Activated CD4-positive, alpha-beta memory T cell treated with anti-CD3 and anti-CD28 coated beads for 36 hours (primary cell): Measurements from ENCODE around the gene FAM174B. TPM values are rescaled to one million over a fixed set of nuclear protein-coding genes. Genes with fewer than 3 reads are reported as not detected.
A peak's percentile ranks its signal among the peaks of the same experiment; 100 is the strongest.

Source experiments
- CTCF ChIA-PET: fragments of 350-600 bp; sonication (Branson Sonifier 250); formaldehyde crosslinking; loops from one replicate; lab custom pipeline; 2021; ENCODE audit warnings: antibody characterized with exemption, inconsistent platforms; lab: Charles Lee
- POLR2A ChIA-PET: fragments of 350-600 bp; sonication (Branson Sonifier 250); formaldehyde crosslinking; loops from one replicate; lab custom pipeline; 2021; ENCODE audit warnings: antibody characterized with exemption; lab: Charles Lee
- DNase-seq: peaks from one replicate; pipeline ENCODE4 v3.0.0-alpha.2; 2020
- H3K27ac Mint-ChIP-seq: one replicate; pipeline ENCODE4 v1.8.0; 2021; ENCODE audit warnings: mixed read lengths
- H3K27me3 Mint-ChIP-seq: one replicate; pipeline ENCODE4 v1.8.0; 2021; ENCODE audit warnings: mixed read lengths
- H3K36me3 Mint-ChIP-seq: one replicate; pipeline ENCODE4 v1.8.0; 2021; ENCODE audit warnings: mixed read lengths
- H3K4me1 Mint-ChIP-seq: one replicate; pipeline ENCODE4 v1.8.0; 2021; ENCODE audit warnings: low read depth, mixed read lengths
- H3K4me3 Mint-ChIP-seq: one replicate; pipeline ENCODE4 v1.8.0; 2021; ENCODE audit warnings: mild to moderate bottlenecking, mixed read lengths
- H3K9me3 Mint-ChIP-seq: one replicate; pipeline ENCODE4 v1.8.0; 2021; ENCODE audit warnings: mixed read lengths
- intact Hi-C: fragments of 100-400 bp; cut with micrococcal nuclease; formaldehyde crosslinking; loops from one replicate; pipeline ENCODE4 v1.15.1; 2023
- total RNA-seq, 2 experiments: library from RNA; stranded (reverse); gene quantifications; one replicate each; pipeline ENCODE4 v1.2.3, GENCODE V29; 2021

The FAM174B gene
- total RNA-seq, 2 experiments from 2014 or later, result 5.0 to 7.7 TPM

GRCh38 chr15:92636908-92637481 lies 18.6 kb downstream of the FAM174B start:
- ChIA-PET CTCF (interaction anchor here (0.6 kb wide), 1 partner anchor 96 kb away, joined by 3 read pairs; no protein-coding TSS in a partner anchor), POLR2A (no interaction called here)
- Mint-ChIP-seq H3K4me3 (no peak overlapping the region), H3K9me3 (peaks cover 8% of the 10 kb centered on the region), H3K4me1 (peaks cover 8% of the 10 kb centered on the region), H3K27me3 (peaks cover 24% of the 10 kb centered on the region), H3K27ac (no peak overlapping the region), H3K36me3 (peaks cover 3% of the 10 kb centered on the region)
- peak; percentile 24 for DNase-seq
- intact Hi-C loops, result no loop called here

GRCh38 chr15:92636401-92636907 lies 19.1 kb downstream of the FAM174B start:
- ChIA-PET POLR2A (no interaction called here), CTCF (no interaction called here)
- intact Hi-C loops, result no loop called here
- Mint-ChIP-seq H3K4me1 (peaks cover 8% of the 10 kb centered on the region), H3K27ac (no peak overlapping the region), H3K36me3 (peaks cover 3% of the 10 kb centered on the region), H3K9me3 (peaks cover 8% of the 10 kb centered on the region), H3K4me3 (no peak overlapping the region), H3K27me3 (peaks cover 24% of the 10 kb centered on the region)
- no peak for DNase-seq

- H3K27me3 Mint-ChIP-seq, result peaks cover 24% of the 10 kb centered on the region
- H3K27ac Mint-ChIP-seq, result no peak overlapping the region
- peaks cover 15% of the 10 kb centered on the region for H3K4me1 Mint-ChIP-seq
- DNase-seq, result no peak
- CTCF ChIA-PET, result interaction anchor here (0.7 kb wide), 1 partner anchor 117 kb away, joined by 3 read pairs; no protein-coding TSS in a partner anchor
- POLR2A ChIA-PET, result no interaction called here
- intact Hi-C loops, result no loop called here
- H3K4me3 Mint-ChIP-seq, result no peak overlapping the region
- peaks cover under 1% of the 10 kb centered on the region for H3K36me3 Mint-ChIP-seq
- peaks cover 2% of the 10 kb centered on the region for H3K9me3 Mint-ChIP-seq
Measured at GRCh38 chr15:92634671-92635201, 20.8 kb downstream of the FAM174B start.

- no peak overlapping the region for H3K4me3 Mint-ChIP-seq
- DNase-seq, result no peak
- H3K27me3 Mint-ChIP-seq, result peaks cover 23% of the 10 kb centered on the region
- H3K27ac Mint-ChIP-seq, result no peak overlapping the region
- peaks cover 22% of the 10 kb centered on the region for H3K4me1 Mint-ChIP-seq
- H3K9me3 Mint-ChIP-seq, result no peaks in the 10 kb centered on the region
- intact Hi-C loops, result no loop called here
- ChIA-PET POLR2A (no interaction called here), CTCF (interaction anchor here (0.8 kb wide), 1 partner anchor 14 kb away, joined by 3 read pairs; no protein-coding TSS in a partner anchor)
- peaks cover 4% of the 10 kb centered on the region for H3K36me3 Mint-ChIP-seq
Measured at GRCh38 chr15:92634060-92634459, 21.5 kb downstream of the FAM174B start.

GRCh38 chr15:92633418-92633817 lies 22.2 kb downstream of the FAM174B start:
- H3K27me3 Mint-ChIP-seq, result peaks cover 23% of the 10 kb centered on the region
- intact Hi-C loops, result no loop called here
- H3K27ac Mint-ChIP-seq, result no peak overlapping the region
- ChIA-PET CTCF (interaction anchor here (0.8 kb wide), 1 partner anchor 15 kb away, joined by 3 read pairs; no protein-coding TSS in a partner anchor), POLR2A (no interaction called here)
- peaks cover 22% of the 10 kb centered on the region for H3K4me1 Mint-ChIP-seq
- peaks cover 4% of the 10 kb centered on the region for H3K36me3 Mint-ChIP-seq
- H3K9me3 Mint-ChIP-seq, result no peaks in the 10 kb centered on the region
- H3K4me3 Mint-ChIP-seq, result no peak overlapping the region
- DNase-seq, result no peak

GRCh38 chr15:92633001-92633400 lies 22.6 kb downstream of the FAM174B start:
- peaks cover 4% of the 10 kb centered on the region for H3K36me3 Mint-ChIP-seq
- intact Hi-C loops, result no loop called here
- H3K9me3 Mint-ChIP-seq, result no peaks in the 10 kb centered on the region
- CTCF ChIA-PET, result no interaction called here
- no peak for DNase-seq
- POLR2A ChIA-PET, result no interaction called here
- no peak overlapping the region for H3K4me3 Mint-ChIP-seq
- peaks cover 23% of the 10 kb centered on the region for H3K27me3 Mint-ChIP-seq
- peaks cover 22% of the 10 kb centered on the region for H3K4me1 Mint-ChIP-seq
- no peak overlapping the region for H3K27ac Mint-ChIP-seq

GRCh38 chr15:92631721-92632120 lies 23.9 kb downstream of the FAM174B start:
- intact Hi-C loops, result no loop called here
- no peaks in the 10 kb centered on the region for H3K9me3 Mint-ChIP-seq
- ChIA-PET POLR2A (no interaction called here), CTCF (interaction anchor here (0.6 kb wide), 1 partner anchor 1675 kb away, joined by 4 read pairs; no protein-coding TSS in a partner anchor)
- peaks cover 25% of the 10 kb centered on the region for H3K27me3 Mint-ChIP-seq
- peaks cover 17% of the 10 kb centered on the region for H3K4me1 Mint-ChIP-seq
- peak; percentile 37 for DNase-seq
- H3K4me3 Mint-ChIP-seq, result no peak overlapping the region
- H3K27ac Mint-ChIP-seq, result no peak overlapping the region
- H3K36me3 Mint-ChIP-seq, result peaks cover 4% of the 10 kb centered on the region

- POLR2A ChIA-PET, result interaction anchor here (1.2 kb wide), 1 partner anchor 33 kb away, joined by 4 read pairs; no protein-coding TSS in a partner anchor
- Mint-ChIP-seq H3K27me3 (peaks cover 16% of the 10 kb centered on the region), H3K4me3 (no peak overlapping the region), H3K27ac (peak overlapping the region; percentile 42), H3K4me1 (peaks cover 23% of the 10 kb centered on the region), H3K36me3 (peaks cover 6% of the 10 kb centered on the region), H3K9me3 (no peaks in the 10 kb centered on the region)
- peak; percentile 35 for DNase-seq
- intact Hi-C loops, result loop anchor here (5.0 to 10.0 kb wide), 4 partner anchors 272 to 535 kb away; partner anchors contain the start of gene CHD2
- CTCF ChIA-PET, result interaction anchor here (0.8 kb wide), 1 partner anchor 85 kb away, joined by 3 read pairs; no protein-coding TSS in a partner anchor
Measured at GRCh38 chr15:92629975-92630626, 25.5 kb downstream of the FAM174B start.

- DNase-seq, result peak; percentile 63
- intact Hi-C loops, result loop anchor here (5.0 to 10.0 kb wide), 4 partner anchors 273 to 535 kb away; partner anchors contain the start of gene CHD2
- H3K27me3 Mint-ChIP-seq, result peaks cover 14% of the 10 kb centered on the region
- no peaks in the 10 kb centered on the region for H3K9me3 Mint-ChIP-seq
- ChIA-PET POLR2A (interaction anchor here (1.2 kb wide), 2 partner anchors 34 to 775 kb away, joined by 3 to 4 read pairs; no protein-coding TSS in a partner anchor), CTCF (interaction anchor here (0.8 kb wide), 1 partner anchor 85 kb away, joined by 3 read pairs; no protein-coding TSS in a partner anchor)
- H3K4me1 Mint-ChIP-seq, result peaks cover 29% of the 10 kb centered on the region
- no peak overlapping the region for H3K4me3 Mint-ChIP-seq
- H3K27ac Mint-ChIP-seq, result peak overlapping the region; percentile 42
- peaks cover 6% of the 10 kb centered on the region for H3K36me3 Mint-ChIP-seq
Measured at GRCh38 chr15:92629276-92629974, 26.1 kb downstream of the FAM174B start.

GRCh38 chr15:92627014-92627413 lies 28.6 kb downstream of the FAM174B start:
- Mint-ChIP-seq H3K27me3 (peaks cover 7% of the 10 kb centered on the region), H3K9me3 (no peaks in the 10 kb centered on the region), H3K36me3 (peaks cover 6% of the 10 kb centered on the region), H3K27ac (no peak overlapping the region), H3K4me3 (no peak overlapping the region), H3K4me1 (peaks cover 38% of the 10 kb centered on the region)
- CTCF ChIA-PET, result no interaction called here
- intact Hi-C loops, result loop anchor here (5.0 to 10.0 kb wide), 4 partner anchors 275 to 532 kb away; partner anchors contain the start of gene CHD2
- POLR2A ChIA-PET, result no interaction called here
- no peak for DNase-seq

GRCh38 chr15:92625251-92625980 lies 30.2 kb downstream of the FAM174B start:
- H3K9me3 Mint-ChIP-seq, result no peaks in the 10 kb centered on the region
- POLR2A ChIA-PET, result interaction anchor here (1.0 kb wide), 1 partner anchor 257 kb away, joined by 3 read pairs; no protein-coding TSS in a partner anchor
- peaks cover 6% of the 10 kb centered on the region for H3K36me3 Mint-ChIP-seq
- peak overlapping the region; percentile 3 for H3K4me3 Mint-ChIP-seq
- peaks cover 8% of the 10 kb centered on the region for H3K27me3 Mint-ChIP-seq
- intact Hi-C loops, result loop anchor here (1.0 to 10.0 kb wide), 11 partner anchors 26 to 768 kb away; partner anchors contain the start of genes CHD2 and FAM174B
- DNase-seq, result peak; percentile 46
- CTCF ChIA-PET, result interaction anchor here (0.7 to 1.4 kb wide), 2 partner anchors 90 to 300 kb away, joined by 3 to 6 read pairs; no protein-coding TSS in a partner anchor
- peak overlapping the region; percentile 93 for H3K27ac Mint-ChIP-seq
- peaks cover 39% of the 10 kb centered on the region for H3K4me1 Mint-ChIP-seq
